DOHH2 (cell line): Measurements from ENCODE around the gene FKBP7.

ENCODE experiments used
- EZH2phosphoT487 ChIP-seq: fragments of 200-600 bp; sonication (generic); IDR thresholded peaks from 2 replicates; pipeline ENCODE4 v1.6.1; 2017; ENCODE audit warnings: borderline replicate concordance, mild to moderate bottlenecking, antibody characterized with exemption, low read length, moderate library complexity, mixed read lengths
- TF ChIP-seq, protein P1 (sequence below): fragments of 200-600 bp; sonication (generic); IDR thresholded peaks from one replicate; pipeline ENCODE4 v1.5.1; 2014; ENCODE audit warnings: antibody characterized with exemption, mild to moderate bottlenecking, low read depth, low read length; ENCODE audit not compliant: poor library complexity, severe bottlenecking

- no peak for TF ChIP-seq EZH2phosphoT487
- TF ChIP-seq, protein P1, sequence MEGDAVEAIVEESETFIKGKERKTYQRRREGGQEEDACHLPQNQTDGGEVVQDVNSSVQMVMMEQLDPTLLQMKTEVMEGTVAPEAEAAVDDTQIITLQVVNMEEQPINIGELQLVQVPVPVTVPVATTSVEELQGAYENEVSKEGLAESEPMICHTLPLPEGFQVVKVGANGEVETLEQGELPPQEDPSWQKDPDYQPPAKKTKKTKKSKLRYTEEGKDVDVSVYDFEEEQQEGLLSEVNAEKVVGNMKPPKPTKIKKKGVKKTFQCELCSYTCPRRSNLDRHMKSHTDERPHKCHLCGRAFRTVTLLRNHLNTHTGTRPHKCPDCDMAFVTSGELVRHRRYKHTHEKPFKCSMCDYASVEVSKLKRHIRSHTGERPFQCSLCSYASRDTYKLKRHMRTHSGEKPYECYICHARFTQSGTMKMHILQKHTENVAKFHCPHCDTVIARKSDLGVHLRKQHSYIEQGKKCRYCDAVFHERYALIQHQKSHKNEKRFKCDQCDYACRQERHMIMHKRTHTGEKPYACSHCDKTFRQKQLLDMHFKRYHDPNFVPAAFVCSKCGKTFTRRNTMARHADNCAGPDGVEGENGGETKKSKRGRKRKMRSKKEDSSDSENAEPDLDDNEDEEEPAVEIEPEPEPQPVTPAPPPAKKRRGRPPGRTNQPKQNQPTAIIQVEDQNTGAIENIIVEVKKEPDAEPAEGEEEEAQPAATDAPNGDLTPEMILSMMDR = no peak
Measured at GRCh38 chr2:178436662-178437061, 41.7 kb downstream of the FKBP7 start.
